Activated CD8-positive, alpha-beta T cell treated with anti-CD3 and anti-CD28 coated beads, Interleukin-2, amount 10 ng/mL, durations not matched to agents 7 days and 5 days (primary cell): ENCODE measurements around the gene NEDD8. TPM values are rescaled to one million over a fixed set of nuclear protein-coding genes. Genes with fewer than 3 reads are reported as not detected.
"Not testable (repeated sequence)": the region's sequence is repeated elsewhere in the genome, so short reads cannot be mapped to it uniquely, and the experiment has no call there.

Experiments
- ATAC-seq: fragments of 150-1000 bp; cut with Tn5 transposase; one replicate; pipeline ENCODE4 v1.10.0; 2021; ENCODE audit warnings: moderate library complexity
- CTCF ChIA-PET: fragments of 350-600 bp; sonication (Branson Sonifier 250); formaldehyde crosslinking; loops from one replicate; lab custom pipeline; 2021; ENCODE audit warnings: antibody characterized with exemption; lab: Charles Lee
- POLR2A ChIA-PET: fragments of 350-600 bp; sonication (Branson Sonifier 250); formaldehyde crosslinking; loops from one replicate; lab custom pipeline; 2021; ENCODE audit warnings: antibody characterized with exemption; lab: Charles Lee
- DNase-seq: peaks from one replicate; pipeline ENCODE4 v3.0.0-alpha.2; 2020
- H3K27ac Mint-ChIP-seq: one replicate; pipeline ENCODE4 v1.8.0; 2021; ENCODE audit warnings: mild to moderate bottlenecking, mixed read lengths
- H3K27me3 Mint-ChIP-seq: one replicate; pipeline ENCODE4 v1.8.0; 2021; ENCODE audit warnings: low read depth, mixed read lengths
- H3K36me3 Mint-ChIP-seq: one replicate; pipeline ENCODE4 v1.8.0; 2021; ENCODE audit warnings: low read depth, mixed read lengths
- H3K4me1 Mint-ChIP-seq: one replicate; pipeline ENCODE4 v1.8.0; 2021; ENCODE audit warnings: low read depth, mixed read lengths
- H3K4me3 Mint-ChIP-seq: one replicate; pipeline ENCODE4 v1.8.0; 2021; ENCODE audit warnings: mild to moderate bottlenecking, mixed read lengths
- H3K9me3 Mint-ChIP-seq: one replicate; pipeline ENCODE4 v1.8.0; 2022; ENCODE audit warnings: mixed read lengths; ENCODE audit not compliant: insufficient read depth
- total RNA-seq, 2 experiments: library from RNA; stranded (reverse); gene quantifications; one replicate each; pipeline ENCODE4 v1.2.3, GENCODE V29; 2021

NEDD8 gene
- total RNA-seq, 2 experiments from 2014 or later: 214 to 222 TPM

- POLR2A ChIA-PET: interaction anchor here (1.6 kb wide), 1 partner anchor 11 kb away, joined by 7 read pairs; the partner anchor contains the start of gene CHMP4A
- H3K27ac Mint-ChIP-seq: no peak overlapping the region
- no peak for ATAC-seq
These were observed 7.5 kb downstream of the NEDD8 start for GRCh38 chr14:24224618-24225071.

GRCh38 chr14:24222987-24223386, 9.2 kb downstream of the NEDD8 start:
- CTCF ChIA-PET: interaction anchor here (1.7 kb wide), 1 partner anchor 19 kb away, joined by 4 read pairs; the partner anchor contains the start of gene TINF2
- POLR2A ChIA-PET, H3K27ac Mint-ChIP-seq, ATAC-seq, H3K4me3 Mint-ChIP-seq, H3K27me3 Mint-ChIP-seq, H3K9me3 Mint-ChIP-seq, DNase-seq: not testable (repeated sequence)
- peaks cover 18% of the 10 kb centered on the region for H3K36me3 Mint-ChIP-seq
- H3K4me1 Mint-ChIP-seq: peaks cover 23% of the 10 kb centered on the region

More at GRCh38 chr14:24224618-24225071, 7.5 kb downstream of the NEDD8 start:
- peaks cover 21% of the 10 kb centered on the region for H3K36me3 Mint-ChIP-seq
- H3K27me3 Mint-ChIP-seq: no peaks in the 10 kb centered on the region
- H3K4me1 Mint-ChIP-seq: peaks cover 28% of the 10 kb centered on the region
- no peaks in the 10 kb centered on the region for H3K9me3 Mint-ChIP-seq
- no peak overlapping the region for H3K4me3 Mint-ChIP-seq
- CTCF ChIA-PET: interaction anchor here (1.6 to 2.7 kb wide), 3 partner anchors 9 to 73 kb away, joined by 4 to 9 read pairs (median 7); partner anchors contain the start of genes CHMP4A and MDP1
- DNase-seq: no peak

GRCh38 chr14:24219521-24219920, 12.6 kb downstream of the NEDD8 start:
- ATAC-seq (no peak), DNase-seq (no peak)
- Mint-ChIP-seq H3K4me3 (no peak overlapping the region), H3K27ac (no peak overlapping the region), H3K27me3 (no peaks in the 10 kb centered on the region), H3K36me3 (peaks cover 21% of the 10 kb centered on the region), H3K9me3 (no peaks in the 10 kb centered on the region), H3K4me1 (peaks cover 22% of the 10 kb centered on the region)
- ChIA-PET CTCF (interaction anchor here (0.8 to 1.8 kb wide), 6 partner anchors 15 to 212 kb away, joined by 3 to 6 read pairs (median 3); partner anchors contain the start of genes CIDEB and IRF9), POLR2A (interaction anchor here (0.9 kb wide), 1 partner anchor 57 kb away, joined by 4 read pairs; no protein-coding TSS in a partner anchor)

- no peak overlapping the region for H3K4me3 Mint-ChIP-seq
- H3K36me3 Mint-ChIP-seq: peaks cover 22% of the 10 kb centered on the region
- ATAC-seq (no peak), DNase-seq (no peak)
- no peaks in the 10 kb centered on the region for H3K9me3 Mint-ChIP-seq
- ChIA-PET CTCF (interaction anchor here (0.9 to 1.8 kb wide), 4 partner anchors 16 to 89 kb away, joined by 3 to 6 read pairs (median 4); partner anchors contain the start of gene CIDEB), POLR2A (no interaction called here)
- no peaks in the 10 kb centered on the region for H3K27me3 Mint-ChIP-seq
- H3K27ac Mint-ChIP-seq: no peak overlapping the region
- peaks cover 25% of the 10 kb centered on the region for H3K4me1 Mint-ChIP-seq
These were observed 13.1 kb downstream of the NEDD8 start for GRCh38 chr14:24219080-24219479.

- ATAC-seq, H3K27me3 Mint-ChIP-seq, H3K4me3 Mint-ChIP-seq, H3K9me3 Mint-ChIP-seq, DNase-seq: not testable (repeated sequence)
- ChIA-PET POLR2A (interaction anchor here (1.8 to 8.8 kb wide), 2 partner anchors 22 to 28 kb away, joined by 6 to 87 read pairs; partner anchors contain the start of genes IPO4 and TM9SF1), CTCF (interaction anchor here (1.7 to 1.8 kb wide), 2 partner anchors 26 to 63 kb away, joined by 11 to 29 read pairs; partner anchors contain the start of gene TINF2)
- H3K27ac Mint-ChIP-seq: peak overlapping the region; percentile 97
- peaks cover 31% of the 10 kb centered on the region for H3K36me3 Mint-ChIP-seq
- H3K4me1 Mint-ChIP-seq: peaks cover 38% of the 10 kb centered on the region
These were observed 15.3 kb downstream of the NEDD8 start for GRCh38 chr14:24216876-24217275.

GRCh38 chr14:24216345-24216699, 15.8 kb downstream of the NEDD8 start:
- H3K36me3 Mint-ChIP-seq: peaks cover 36% of the 10 kb centered on the region
- no peaks in the 10 kb centered on the region for H3K9me3 Mint-ChIP-seq
- ATAC-seq: no peak

GRCh38 chr14:24215495-24216344, 16.4 kb downstream of the NEDD8 start, which contains the start of gene MDP1:
Gene MDP1 (minus strand): TSS chr14:24216066. CDS start chr14:24215955, 111 bp downstream.
- ChIA-PET CTCF (interaction anchor here (0.5 to 3.7 kb wide), 31 partner anchors 9 to 224 kb away, joined by 3 to 47 read pairs (median 5); partner anchors contain the start of genes CIDEB, DHRS1, GMPR2 and IPO4), POLR2A (interaction anchor here (0.6 to 8.8 kb wide), 18 partner anchors 13 to 895 kb away, joined by 3 to 87 read pairs (median 5); partner anchors contain the start of genes DCAF11, DHRS1, EMC9 and GMPR2)
- H3K36me3 Mint-ChIP-seq: peaks cover 42% of the 10 kb centered on the region
- peaks cover 46% of the 10 kb centered on the region for H3K4me1 Mint-ChIP-seq
- no peaks in the 10 kb centered on the region for H3K9me3 Mint-ChIP-seq
- H3K4me3 Mint-ChIP-seq: peak within 1 kb of the TSS; percentile 94
- H3K27ac Mint-ChIP-seq: peak within 1 kb of the TSS; percentile 97
- DNase-seq (peak; percentile 93), ATAC-seq (peak; percentile 77)
- H3K27me3 Mint-ChIP-seq: no peaks in the 10 kb centered on the region

More at GRCh38 chr14:24216345-24216699, 15.8 kb downstream of the NEDD8 start:
- ChIA-PET POLR2A (interaction anchor here (0.6 to 8.8 kb wide), 17 partner anchors 13 to 895 kb away, joined by 3 to 87 read pairs (median 5); partner anchors contain the start of genes DCAF11, DHRS1, EMC9 and GMPR2), CTCF (interaction anchor here (0.5 to 3.7 kb wide), 23 partner anchors 9 to 215 kb away, joined by 3 to 47 read pairs (median 6); partner anchors contain the start of genes CIDEB, DHRS1, GMPR2 and IRF9)
- Mint-ChIP-seq H3K27ac (peak overlapping the region; percentile 97), H3K27me3 (no peaks in the 10 kb centered on the region), H3K4me3 (peak overlapping the region; percentile 94), H3K4me1 (peaks cover 44% of the 10 kb centered on the region)
- no peak for DNase-seq

- H3K36me3 Mint-ChIP-seq: peaks cover 56% of the 10 kb centered on the region
- ATAC-seq: no peak
- H3K9me3 Mint-ChIP-seq: no peaks in the 10 kb centered on the region
- peak overlapping the region; percentile 87 for H3K4me3 Mint-ChIP-seq
- no peak for DNase-seq
- POLR2A ChIA-PET: interaction anchor here (0.6 to 8.8 kb wide), 38 partner anchors 9 to 892 kb away, joined by 3 to 87 read pairs (median 5); partner anchors contain the start of genes ADCY4, CIDEB, DHRS1 and EMC9
- no peaks in the 10 kb centered on the region for H3K27me3 Mint-ChIP-seq
- H3K27ac Mint-ChIP-seq: peak overlapping the region; percentile 97
- CTCF ChIA-PET: interaction anchor here (0.6 to 4.0 kb wide), 23 partner anchors 11 to 222 kb away, joined by 3 to 47 read pairs (median 6); partner anchors contain the start of genes CIDEB, DHRS1, IPO4 and IRF9
- peaks cover 50% of the 10 kb centered on the region for H3K4me1 Mint-ChIP-seq
These were observed 18.1 kb downstream of the NEDD8 start for GRCh38 chr14:24213866-24214662.

- ATAC-seq: peak; percentile 87
- Mint-ChIP-seq H3K4me3 (peak within 1 kb of the TSS; percentile 87), H3K9me3 (no peaks in the 10 kb centered on the region), H3K4me1 (peaks cover 50% of the 10 kb centered on the region), H3K27me3 (no peaks in the 10 kb centered on the region), H3K27ac (peak within 1 kb of the TSS; percentile 97), H3K36me3 (peaks cover 59% of the 10 kb centered on the region)
- ChIA-PET POLR2A (interaction anchor here (0.6 to 8.8 kb wide), 37 partner anchors 8 to 891 kb away, joined by 3 to 87 read pairs (median 5); partner anchors contain the start of genes ADCY4, CIDEB, DHRS1 and EMC9), CTCF (interaction anchor here (0.7 to 4.0 kb wide), 20 partner anchors 10 to 218 kb away, joined by 3 to 47 read pairs (median 6); partner anchors contain the start of genes CIDEB, DHRS1, IPO4 and IRF9)
- DNase-seq: peak; percentile 99
These were observed 19.0 kb downstream of the NEDD8 start, which contains the start of gene CHMP4A for GRCh38 chr14:24212924-24213865. Gene CHMP4A (minus strand): TSS chr14:24213488. CDS start chr14:24213439, 49 bp downstream.
